Left ventricle myocardium inferior (tissue), 1 donor: Measurements from ENCODE around the gene MRPS16. TPM values are rescaled to one million over a fixed set of nuclear protein-coding genes. Genes with fewer than 3 reads are reported as not detected.

Experiments
- DNase-seq: peaks from one replicate; pipeline ENCODE4 v3.0.0-alpha.2; 2020
- H3K27ac ChIP-seq: fragments of 200-600 bp; replicated peaks from 2 replicates; pipeline ENCODE4 v1.8.0; 2021
- H3K27me3 ChIP-seq: fragments of 200-600 bp; 2 replicates; pipeline ENCODE4 v1.8.0; 2021; ENCODE audit warnings: low read depth
- H3K36me3 ChIP-seq: fragments of 200-600 bp; 2 replicates; pipeline ENCODE4 v1.8.0; 2021
- H3K4me1 ChIP-seq: fragments of 200-600 bp; 2 replicates; pipeline ENCODE4 v1.8.0; 2021
- H3K4me3 ChIP-seq: fragments of 200-600 bp; 2 replicates; pipeline ENCODE4 v1.8.0; 2021; ENCODE audit warnings: mild to moderate bottlenecking, moderate library complexity
- H3K9me3 ChIP-seq: fragments of 200-600 bp; replicated peaks from 2 replicates; pipeline ENCODE4 v1.8.0; 2021
- CTCF ChIP-seq: fragments of 200-600 bp; IDR thresholded peaks from 2 replicates; pipeline ENCODE4 v1.8.0; 2021; ENCODE audit warnings: antibody characterized with exemption, mild to moderate bottlenecking, borderline replicate concordance
- intact Hi-C: fragments of 100-400 bp; cut with micrococcal nuclease; formaldehyde crosslinking; loops from one replicate; pipeline ENCODE4 v1.11.0; 2022
- total RNA-seq: library from RNA; stranded (reverse); fragmentation: NEBNext Ultra II Directional; extraction: Animal tissue kit (Norgen Biotek cat#: 25700); gene quantifications from one replicate; pipeline ENCODE4 v1.2.1, GENCODE V29; 2021
- donor health status: DM: no; HTN: yes; CAD: no; lungs with severe emphysema.

The MRPS16 gene
- total RNA-seq, 1 donor from 2014 or later: 102 TPM

- intact Hi-C loops: no loop called here
- Histone ChIP-seq H3K9me3 (no peaks in the 10 kb centered on the region), H3K27ac (no peak overlapping the region), H3K4me3 (no peak overlapping the region), H3K27me3 (no peaks in the 10 kb centered on the region), H3K4me1 (no peaks in the 10 kb centered on the region), H3K36me3 (no peaks in the 10 kb centered on the region)
- no peak for DNase-seq
- TF ChIP-seq CTCF: no peak
Observed at GRCh38 chr10:73281097-73281496, 28.7 kb upstream of the MRPS16 start.

GRCh38 chr10:73264423-73264822, 12.0 kb upstream of the MRPS16 start:
- Histone ChIP-seq H3K27ac (no peak overlapping the region), H3K4me1 (no peaks in the 10 kb centered on the region), H3K27me3 (no peaks in the 10 kb centered on the region), H3K36me3 (no peaks in the 10 kb centered on the region), H3K9me3 (no peaks in the 10 kb centered on the region), H3K4me3 (no peak overlapping the region)
- no peak for DNase-seq
- intact Hi-C loops: no loop called here
- no peak for TF ChIP-seq CTCF

- H3K36me3 ChIP-seq: no peaks in the 10 kb centered on the region
- H3K27ac ChIP-seq: no peak overlapping the region
- no peaks in the 10 kb centered on the region for H3K27me3 ChIP-seq
- H3K4me3 ChIP-seq: no peak overlapping the region
- no peak for DNase-seq
- no peaks in the 10 kb centered on the region for H3K4me1 ChIP-seq
- peak; percentile 50 for TF ChIP-seq CTCF
- peaks cover 6% of the 10 kb centered on the region for H3K9me3 ChIP-seq
- intact Hi-C loops: no loop called here
Observed at GRCh38 chr10:73263693-73264347, 11.4 kb upstream of the MRPS16 start.

DNA sequence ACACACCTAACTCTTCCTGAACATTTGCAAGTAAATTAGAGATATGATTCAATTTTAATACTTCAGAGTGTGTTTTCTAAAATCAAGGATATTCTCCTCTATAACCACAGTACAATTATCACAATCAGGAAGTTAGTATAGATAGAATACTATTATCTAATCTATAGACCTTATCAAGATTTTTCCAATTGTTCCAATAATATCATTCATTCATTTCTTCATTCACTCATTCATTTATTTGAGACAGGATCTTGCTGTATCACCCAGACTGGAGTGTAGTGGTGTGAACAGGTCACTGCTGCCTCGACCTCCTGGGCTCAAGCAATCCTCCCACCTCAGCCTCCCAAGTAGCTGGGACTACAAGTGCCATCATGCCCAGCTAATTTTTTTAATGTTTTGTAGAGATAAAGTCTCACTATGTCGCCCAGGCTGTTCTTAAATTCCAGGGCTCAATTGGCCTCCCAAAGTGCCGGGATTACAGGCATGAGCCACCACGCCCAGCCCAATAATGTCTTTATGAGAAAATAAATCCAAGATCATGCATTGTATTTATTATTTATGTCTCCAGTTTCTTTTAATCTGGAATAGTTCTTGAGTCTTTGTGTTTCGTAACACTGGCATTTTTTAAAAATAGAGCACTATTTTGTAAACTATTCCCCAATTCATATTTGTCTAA, 10.6 kb upstream of the MRPS16 start:
- intact Hi-C loops: no loop called here
- no peak for DNase-seq
- peaks cover 10% of the 10 kb centered on the region for H3K9me3 ChIP-seq
- no peak overlapping the region for H3K27ac ChIP-seq
- no peak for TF ChIP-seq CTCF
- H3K4me3 ChIP-seq: no peak overlapping the region
- H3K4me1 ChIP-seq: no peaks in the 10 kb centered on the region
- H3K36me3 ChIP-seq: no peaks in the 10 kb centered on the region
- H3K27me3 ChIP-seq: no peaks in the 10 kb centered on the region

DNA sequence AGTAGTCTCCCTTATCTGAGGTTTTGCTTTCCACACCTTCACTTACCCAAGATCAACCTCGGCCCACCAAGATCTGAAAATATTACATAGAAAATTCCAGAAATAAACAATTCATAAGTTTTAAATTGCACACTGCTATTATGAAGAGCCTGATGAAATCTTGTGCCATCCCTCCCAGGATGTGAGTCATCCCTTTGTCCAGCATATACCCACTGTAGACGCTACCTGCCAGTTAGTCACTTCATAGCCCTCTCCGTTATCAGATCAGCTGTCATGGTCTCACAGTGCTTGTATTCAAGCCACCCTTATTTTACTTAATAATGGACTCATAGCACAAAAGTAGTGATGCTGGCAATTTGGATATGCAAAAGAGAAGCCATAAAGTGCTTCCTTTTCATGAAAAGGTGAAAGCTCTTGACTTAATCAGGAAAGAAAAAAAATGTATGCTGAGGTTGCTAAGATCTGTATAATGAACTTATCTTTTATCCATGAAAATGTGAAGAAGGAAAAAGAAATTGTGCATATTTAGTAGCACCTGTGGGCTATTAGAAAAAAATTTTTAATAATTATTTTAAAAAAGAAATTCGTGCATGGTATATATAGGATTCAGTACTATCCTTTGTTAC, 9.8 kb upstream of the MRPS16 start:
- Histone ChIP-seq H3K27ac (no peak overlapping the region), H3K4me3 (no peak overlapping the region), H3K36me3 (no peaks in the 10 kb centered on the region), H3K27me3 (no peaks in the 10 kb centered on the region), H3K4me1 (no peaks in the 10 kb centered on the region), H3K9me3 (peaks cover 10% of the 10 kb centered on the region)
- no peak for DNase-seq
- intact Hi-C loops: no loop called here
- no peak for TF ChIP-seq CTCF
